DMS 273 (cell line): ENCODE measurements around the gene LAMA3.

Source experiments
- DNase-seq: peaks from one replicate; lab custom pipeline; 2025; ENCODE audit not compliant: unreplicated experiment; lab: John Stamatoyannopoulos, UW

Gene LAMA3

DNA sequence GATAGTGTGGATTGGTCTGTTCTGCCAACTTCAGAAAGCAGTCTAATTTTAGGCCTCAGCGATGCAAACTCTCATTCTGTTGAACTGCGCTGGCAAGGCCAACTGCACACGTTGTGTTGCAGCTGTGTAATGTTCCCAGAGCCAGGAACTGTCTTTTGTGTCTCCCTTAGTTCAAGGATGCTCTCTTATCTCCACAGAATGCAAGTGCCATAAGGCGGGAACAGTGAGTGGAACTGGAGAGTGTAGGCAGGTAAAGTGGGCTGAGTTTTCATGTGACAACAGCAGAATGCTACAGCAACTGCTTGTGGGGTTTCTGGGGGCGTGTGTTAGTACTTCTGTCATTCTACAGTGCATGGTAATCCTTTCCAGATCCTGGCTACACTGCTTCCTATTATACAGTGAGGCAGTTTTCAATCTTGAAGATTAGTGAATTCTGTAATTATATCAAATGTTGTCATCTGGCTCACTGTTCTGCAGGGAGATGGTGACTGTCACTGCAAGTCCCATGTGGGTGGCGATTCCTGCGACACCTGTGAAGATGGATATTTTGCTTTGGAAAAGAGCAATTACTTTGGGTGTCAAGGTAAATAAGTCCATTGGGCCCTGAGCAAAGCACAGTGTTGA lies 125.8 kb downstream of the LAMA3 start:
- no peak for DNase-seq

DNA sequence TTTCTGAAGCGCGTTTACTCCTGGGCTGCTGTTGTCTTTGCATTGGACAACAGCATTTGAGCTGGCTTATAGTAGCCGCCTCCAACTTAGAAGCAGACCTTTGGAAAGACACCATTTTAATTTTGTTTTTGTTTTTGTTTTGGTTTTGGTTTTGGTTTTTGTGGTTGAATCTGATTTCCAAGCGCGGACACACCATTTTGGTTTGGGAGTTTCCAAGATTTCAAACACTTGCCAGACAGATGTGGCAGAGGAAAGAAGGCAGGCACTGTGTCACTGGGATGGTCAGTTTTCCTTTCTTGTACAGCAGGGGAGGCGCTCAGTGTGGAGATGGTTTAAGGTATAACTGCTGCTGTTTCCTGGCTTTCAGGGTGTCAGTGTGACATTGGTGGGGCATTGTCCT lies 126.8 kb downstream of the LAMA3 start:
- DNase-seq = no peak

DNA sequence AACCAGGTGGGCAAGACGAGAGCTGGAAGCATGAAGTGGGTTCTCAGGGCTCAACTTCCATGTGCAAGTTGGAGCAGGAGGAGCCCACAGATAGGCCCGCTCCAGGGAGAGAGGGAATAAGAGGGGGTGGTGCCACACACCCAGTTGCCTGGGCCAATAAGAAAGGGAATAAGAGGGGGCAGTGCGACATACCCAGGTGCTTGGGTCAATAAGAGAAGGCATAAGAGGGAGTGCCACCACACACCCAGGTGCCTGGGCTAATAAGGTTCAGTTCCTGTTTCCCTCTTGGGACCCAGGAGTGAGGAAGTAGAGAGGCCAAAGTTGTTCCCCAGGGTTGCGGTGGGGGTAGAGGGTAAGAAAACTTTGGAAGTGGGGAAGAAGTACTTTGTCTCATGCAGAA lies 127.5 kb downstream of the LAMA3 start:
- DNase-seq = no peak

DNA sequence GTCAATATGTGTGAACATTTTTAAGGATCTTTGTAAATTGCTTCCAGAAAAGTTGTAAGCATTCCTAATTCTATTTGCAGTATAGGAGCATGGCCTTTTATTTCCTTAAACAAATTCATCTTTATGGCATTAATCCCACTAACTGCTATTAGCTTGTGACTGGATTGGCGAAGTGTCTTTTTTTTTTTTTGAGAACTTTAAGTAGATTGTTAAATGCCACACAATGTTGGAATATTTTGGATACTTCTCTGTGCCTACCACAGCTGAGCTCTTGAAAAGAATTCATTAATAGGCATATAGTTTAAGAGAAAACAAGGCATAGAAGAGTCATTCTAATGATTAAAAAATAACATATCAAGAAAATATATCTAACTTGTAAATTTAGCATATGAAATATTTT lies 129.7 kb downstream of the LAMA3 start:
- DNase-seq = no peak

DNA sequence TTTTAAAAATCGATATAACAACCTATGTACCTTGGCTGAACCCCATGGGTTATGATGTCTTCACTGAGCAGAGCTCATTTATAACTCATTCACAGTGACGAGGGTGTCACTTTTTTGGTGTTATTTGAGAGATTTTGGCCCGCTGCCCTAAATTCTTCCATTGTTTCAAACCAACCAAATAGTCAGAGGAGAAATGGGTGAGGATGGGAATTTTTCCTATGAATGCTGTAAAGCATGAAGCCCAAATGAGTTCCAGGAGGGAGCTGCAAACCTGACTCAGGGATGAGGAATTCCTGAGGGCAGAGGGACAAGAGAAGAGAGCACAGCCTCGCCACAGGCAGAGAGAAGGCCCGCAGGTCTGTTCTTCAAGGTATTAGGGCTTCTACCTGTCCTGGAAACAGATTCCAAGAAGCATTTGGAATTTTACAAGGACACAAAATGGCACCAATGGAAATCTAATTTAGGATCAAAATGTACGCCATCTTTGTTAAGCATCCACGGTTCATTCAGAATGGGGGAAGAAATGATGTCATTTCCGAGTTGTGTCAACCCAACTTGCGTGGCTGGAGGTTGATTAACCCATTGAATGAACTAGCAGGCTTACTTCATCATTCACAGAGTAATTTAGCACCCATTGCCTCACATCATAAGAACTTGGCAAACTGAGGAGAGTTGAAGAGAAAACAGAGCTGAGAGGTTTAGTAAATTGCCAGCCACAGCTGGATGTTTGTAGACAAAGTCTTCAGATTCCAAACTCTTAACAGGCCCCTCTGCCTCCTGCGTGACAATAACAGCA lies 133.5 kb downstream of the LAMA3 start:
- DNase-seq = no peak

DNA sequence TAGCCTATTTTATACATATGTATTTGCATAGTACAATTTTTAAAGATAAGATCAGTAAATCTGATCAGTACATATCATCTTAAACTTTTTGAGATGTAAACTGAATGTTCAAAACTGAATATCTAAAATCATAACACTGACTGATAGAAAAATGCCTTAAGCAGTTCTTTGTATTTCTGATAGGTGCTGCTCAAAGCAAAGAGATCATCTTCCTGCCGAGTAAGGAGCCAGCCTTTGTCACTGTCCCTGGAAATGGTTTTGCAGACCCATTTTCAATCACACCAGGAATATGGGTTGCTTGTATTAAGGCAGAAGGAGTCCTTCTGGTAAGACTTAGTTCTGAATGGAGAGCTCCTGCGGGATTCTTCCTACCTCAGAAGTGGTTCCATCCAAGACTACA lies 135.0 kb downstream of the LAMA3 start:
- DNase-seq = no peak

DNA sequence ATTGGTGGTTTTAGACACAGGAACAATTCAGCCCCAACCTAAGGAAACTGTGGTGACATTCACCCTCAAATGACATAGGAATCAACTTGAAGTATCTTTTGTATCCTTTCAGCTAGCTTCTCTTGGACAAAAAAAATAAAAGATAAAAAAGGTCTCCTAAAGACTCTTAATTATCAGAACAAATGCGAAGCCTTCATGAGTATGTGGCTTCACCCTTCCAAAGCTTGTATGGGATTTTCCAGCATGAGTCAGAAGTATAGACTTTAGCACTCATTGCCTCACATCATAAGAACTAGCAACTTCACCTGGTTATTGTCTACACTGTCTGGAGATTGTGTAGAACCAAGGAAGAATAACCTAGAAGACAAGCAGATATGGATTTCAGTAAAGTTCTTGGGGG lies 135.4 kb downstream of the LAMA3 start:
- no peak for DNase-seq

DNA sequence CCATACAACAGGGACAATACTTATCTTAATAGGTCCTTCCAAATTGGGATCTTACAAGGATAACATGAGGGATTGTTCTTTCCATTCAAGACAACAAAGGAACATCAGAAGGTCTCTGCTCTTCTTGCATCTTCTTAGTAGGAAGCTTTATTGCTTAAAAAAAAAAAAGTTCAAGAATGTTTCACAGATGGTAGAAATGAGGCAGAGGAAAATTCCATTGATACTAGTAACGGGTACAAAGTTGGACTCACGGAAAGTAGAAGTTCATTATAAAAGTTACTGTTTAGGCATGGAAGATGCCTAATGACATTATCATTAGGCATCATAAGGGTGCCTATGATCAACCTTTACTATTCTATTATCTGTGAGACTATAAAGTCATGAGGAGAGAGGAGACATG lies 136.2 kb downstream of the LAMA3 start:
- DNase-seq = no peak

DNA sequence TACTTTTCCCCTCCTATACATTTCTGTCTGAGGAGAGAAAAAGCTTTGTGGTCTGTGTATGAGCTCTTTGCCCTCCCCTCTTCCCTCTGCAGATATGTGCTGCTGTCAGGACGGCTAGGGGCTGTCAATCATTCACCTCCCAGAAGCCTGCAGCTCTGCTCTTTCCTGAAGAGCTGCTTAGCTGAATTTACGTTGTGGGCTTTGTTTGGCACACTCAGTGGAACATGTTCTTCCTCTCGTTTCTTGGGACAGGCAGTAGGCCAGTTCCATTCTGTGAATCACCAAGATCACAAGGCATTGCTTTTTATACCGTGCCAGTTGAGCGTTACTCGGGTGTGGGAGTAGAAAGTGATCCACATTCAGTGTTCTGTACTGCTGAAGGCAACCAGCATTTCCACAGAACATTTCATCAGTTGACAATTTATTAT lies 136.7 kb downstream of the LAMA3 start:
- no peak for DNase-seq

DNA sequence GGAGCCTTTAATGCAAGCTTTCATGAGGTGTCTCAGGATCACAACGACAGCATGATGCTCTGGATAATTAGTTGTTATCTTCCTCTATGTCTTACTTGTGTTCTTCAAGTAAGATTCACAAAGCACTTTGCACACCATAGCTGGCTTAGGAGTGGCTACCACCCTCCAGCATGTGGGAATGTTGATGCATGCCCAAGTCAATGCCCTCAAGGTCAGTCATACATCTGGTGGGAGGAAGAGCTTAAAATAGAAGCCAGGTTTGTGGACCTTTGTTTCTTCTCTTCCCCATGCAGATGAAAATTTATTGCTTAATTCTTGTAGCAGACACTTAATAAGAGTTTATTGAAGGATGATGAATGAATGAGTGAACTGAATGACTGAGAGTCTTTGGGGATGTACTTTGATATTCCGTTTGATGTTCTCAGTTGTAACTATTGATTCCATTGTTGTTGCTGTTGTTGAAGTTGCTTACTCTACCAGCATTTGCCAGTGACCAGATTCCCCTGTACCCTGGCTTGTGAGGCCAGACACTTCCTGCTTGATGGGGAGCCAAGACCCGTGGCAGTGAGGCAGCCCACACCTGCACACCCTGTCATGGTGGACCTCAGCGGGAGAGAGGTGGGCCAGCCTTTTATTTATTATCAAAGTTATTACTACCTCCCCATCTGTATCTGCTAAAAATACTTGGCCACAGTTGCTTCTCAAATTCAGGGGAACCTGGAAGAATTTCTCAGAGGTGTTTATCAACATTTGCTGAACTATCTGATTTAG lies 137.8 kb downstream of the LAMA3 start:
- DNase-seq = no peak

DNA sequence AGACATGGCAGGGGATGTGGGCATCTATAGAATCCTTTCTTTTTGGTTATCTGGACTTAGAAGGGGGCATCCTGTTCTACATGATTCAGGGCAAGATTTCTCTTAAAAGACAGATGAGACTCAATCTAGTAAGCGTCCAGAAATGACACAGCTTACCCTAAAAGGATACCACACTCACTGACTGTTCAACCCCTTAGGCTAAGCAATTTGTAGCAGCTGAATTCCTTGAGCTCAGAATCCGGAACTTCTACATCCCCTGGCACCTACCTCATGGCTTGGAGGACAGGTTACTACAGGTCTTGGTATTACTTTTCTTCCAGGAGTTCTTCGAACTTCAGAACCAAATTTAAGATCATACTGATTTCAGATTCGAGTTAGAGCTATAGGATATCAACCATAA lies 138.4 kb downstream of the LAMA3 start:
- DNase-seq = no peak

DNA sequence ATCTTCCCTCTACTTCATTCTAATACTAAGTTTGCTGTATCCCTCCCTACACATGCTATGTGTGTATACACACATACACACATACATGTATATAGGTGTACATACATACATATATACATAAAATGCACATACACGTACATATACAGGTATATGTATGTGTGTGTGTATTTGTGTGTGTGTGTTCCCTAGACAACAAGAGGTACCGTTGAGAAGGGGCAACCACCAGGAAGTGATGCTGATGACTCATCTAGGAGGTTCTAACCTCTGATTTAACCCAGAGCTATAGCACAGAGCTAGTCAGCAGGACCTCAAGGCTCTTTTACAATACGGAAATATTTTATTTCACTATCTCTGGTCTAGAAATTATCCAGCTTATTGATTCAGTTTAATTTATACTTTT lies 139.2 kb downstream of the LAMA3 start:
- no peak for DNase-seq

DNA sequence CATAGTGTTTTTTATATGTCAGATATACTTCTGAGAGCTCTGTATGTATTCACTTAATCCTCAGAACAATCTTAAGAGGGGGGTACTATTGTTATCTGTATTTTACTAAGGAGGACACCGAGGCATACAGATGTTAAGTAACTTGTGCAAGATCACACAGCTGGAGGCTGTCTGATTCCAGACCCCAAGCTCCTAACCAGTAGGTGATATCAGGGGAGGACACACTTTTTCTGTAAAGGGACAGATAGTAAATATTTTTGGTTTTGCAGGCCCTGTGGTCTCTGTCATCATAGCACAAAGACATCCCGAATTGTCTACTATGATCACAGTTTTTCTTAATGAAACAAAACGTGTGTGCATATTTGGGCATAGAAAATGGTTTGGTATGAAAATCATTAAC lies 143.7 kb downstream of the LAMA3 start:
- no peak for DNase-seq

DNA sequence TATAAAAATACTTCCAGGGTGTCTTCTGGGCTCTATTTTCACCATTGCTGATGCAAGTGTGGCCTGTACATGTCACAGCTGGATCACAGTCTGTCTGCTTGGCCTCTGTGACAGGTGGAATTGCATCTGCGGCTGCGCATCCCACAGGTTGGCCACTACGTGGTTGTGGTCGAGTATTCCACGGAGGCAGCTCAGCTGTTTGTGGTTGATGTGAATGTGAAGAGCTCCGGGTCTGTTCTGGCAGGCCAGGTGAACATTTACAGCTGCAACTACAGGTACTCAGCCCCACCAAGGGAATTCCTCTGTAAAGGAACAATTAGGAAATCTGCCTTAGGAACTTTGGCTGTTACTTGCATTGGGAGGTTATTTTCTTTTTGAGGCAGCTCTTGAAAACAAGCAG lies 144.5 kb downstream of the LAMA3 start:
- no peak for DNase-seq

DNA sequence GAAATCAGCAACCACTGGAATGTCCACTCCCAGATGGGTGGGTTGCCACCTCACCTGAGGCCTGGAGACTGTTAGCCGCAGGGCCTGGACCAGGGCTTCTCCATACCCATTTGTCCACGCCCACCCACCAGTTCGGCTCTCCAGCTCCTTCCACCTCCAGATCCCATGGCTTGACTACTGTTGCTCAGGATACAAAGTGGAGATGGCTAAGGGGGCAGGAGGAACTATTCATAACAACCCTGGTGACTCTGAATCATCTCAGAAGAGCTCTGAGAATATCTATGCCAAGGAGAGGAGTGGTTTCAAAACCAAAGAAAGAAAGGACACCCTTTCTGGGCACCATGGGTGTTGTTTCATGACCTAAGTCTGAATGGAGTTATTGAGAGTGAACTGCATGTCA lies 145.8 kb downstream of the LAMA3 start:
- no peak for DNase-seq

DNA sequence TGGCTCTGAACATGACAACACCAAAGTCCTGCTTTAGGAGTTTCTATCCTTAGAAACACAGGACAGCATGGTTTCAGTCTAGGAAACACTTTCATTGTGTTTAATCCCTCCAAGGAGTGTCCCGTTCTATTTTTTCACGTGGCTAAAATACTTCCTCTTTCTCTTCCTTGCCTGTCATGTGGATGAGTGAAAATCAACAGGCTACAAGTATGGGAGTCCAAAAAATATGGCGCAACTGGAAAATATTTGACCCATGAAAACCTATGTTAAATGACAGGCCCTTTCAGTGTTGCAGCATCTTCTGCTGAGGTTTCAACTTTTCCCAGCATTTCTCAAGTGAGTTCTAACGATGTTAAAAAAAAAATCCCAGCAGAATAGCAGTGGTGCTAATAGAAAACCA lies 146.3 kb downstream of the LAMA3 start:
- DNase-seq = no peak

DNA sequence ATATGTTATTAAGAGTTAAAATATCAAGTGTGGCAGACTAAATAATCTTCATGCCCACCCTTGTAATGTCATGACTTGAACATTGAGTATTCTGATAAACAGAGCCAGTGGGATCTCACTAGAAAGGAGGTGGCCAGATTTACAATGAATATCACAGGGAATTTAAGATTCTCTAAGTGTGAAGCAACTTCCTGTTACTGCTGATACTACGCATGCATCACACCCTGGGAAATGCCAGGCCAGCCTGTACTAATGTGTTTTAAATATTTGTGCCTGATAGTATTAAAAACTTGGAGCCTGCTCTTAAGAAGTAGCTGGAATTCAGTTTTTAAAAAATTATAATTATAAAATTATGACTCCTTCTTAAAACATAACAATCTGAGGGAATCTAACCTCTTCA lies 148.3 kb downstream of the LAMA3 start:
- no peak for DNase-seq

DNA sequence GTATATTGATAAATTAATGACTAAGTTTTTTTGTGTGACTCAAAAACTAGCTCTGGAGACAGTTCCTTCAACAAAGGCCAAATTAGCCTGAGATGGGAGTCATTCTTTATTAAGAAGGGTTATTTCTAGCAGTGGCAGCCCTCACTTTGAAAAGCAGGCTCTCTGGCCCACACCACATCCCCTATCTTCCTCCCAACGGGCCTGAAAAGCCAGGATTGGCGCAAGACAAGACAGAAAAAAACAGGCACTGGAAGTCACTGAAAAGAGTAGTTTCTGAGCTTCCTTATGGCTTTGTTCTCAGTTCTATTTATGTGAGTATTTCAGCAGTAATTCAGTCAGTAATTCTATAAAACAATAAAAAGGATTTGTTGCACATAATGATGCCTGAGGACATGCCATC lies 149.0 kb downstream of the LAMA3 start:
- no peak for DNase-seq

DNA sequence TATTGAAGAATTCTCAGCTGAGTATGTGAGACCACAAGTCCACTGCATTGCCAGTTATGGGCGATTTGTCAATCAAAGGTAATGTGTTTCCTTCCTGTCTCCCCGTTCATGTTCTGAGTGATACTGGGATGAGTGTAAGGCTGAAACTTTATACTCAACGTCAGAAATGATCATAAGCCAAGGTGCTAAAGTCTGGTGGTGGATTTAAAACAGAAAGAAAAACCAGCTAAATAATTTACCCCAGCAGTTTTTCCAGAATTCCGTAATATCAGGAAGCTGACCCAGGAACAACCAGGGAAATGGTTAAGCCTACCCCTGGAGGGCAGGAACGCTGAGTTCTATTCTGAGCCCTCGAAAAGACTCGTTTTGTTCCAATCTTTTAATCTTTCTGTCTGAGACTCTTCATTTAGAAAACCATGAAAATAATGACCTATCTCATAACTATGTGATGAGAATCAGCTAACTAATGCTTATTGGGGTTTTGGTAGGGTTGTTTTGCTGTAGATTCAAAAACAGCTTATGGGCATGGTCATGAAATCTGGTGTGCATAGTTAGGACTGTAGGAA lies 149.6 kb downstream of the LAMA3 start:
- no peak for DNase-seq

DNA sequence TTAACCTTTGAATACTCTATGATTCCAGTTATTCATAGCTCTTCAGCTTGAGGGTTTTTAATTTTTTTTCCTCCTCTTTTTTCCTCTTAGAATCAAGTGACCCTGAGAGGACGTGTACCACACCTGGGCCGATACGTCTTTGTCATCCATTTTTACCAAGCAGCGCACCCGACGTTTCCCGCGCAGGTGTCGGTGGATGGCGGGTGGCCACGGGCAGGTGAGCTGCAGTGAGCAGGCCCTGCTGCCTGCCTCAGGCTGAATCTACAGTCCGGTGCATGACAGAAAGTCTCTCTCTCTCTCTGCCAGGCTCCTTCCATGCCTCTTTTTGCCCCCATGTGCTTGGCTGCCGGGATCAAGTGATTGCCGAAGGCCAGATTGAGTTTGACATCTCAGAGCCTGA lies 153.1 kb downstream of the LAMA3 start:
- DNase-seq = no peak

DNA sequence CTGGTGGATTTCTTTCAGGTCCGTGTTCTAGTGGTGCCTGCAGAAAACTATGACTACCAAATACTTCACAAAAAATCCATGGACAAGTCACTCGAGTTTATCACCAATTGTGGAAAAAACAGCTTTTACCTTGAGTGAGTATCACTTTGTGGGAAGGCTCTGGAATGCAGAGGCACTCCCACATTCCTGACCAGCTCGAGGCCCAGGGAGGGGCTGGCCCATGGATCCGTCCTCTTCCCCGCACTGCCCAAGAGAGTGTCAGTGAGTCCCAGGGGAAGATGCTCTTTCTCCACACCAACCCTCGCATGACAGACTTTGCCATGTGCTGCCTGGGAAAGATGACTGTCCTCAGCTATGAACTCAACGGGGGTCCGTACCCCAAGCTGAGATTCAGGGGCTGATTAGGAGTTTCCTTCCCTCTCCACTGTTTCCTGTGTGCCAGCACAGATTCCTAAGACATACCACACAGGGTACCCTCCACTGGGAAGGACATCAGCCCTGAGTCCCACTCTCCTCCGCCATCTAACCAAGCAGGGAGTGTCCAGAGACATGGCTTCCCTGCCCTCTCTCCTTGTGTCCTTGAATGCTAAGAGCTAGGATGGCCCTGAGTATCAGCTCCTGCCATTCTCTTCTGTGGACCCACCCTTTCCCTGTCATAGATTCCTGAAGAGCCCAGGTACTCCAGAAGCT lies 155.9 kb downstream of the LAMA3 start:
- no peak for DNase-seq
